ENCODE results near the gene NUP42. TPM values are rescaled to one million over a fixed set of nuclear protein-coding genes. Genes with fewer than 3 reads are reported as not detected.

The NUP42 gene
- total and polyA plus RNA-seq, 9 of the 15 experiments (the other 6 are each of a cell fraction or from before 2014, with no cell fraction given), result 41.8 to 86.4 (median 71.2) TPM

- TF ChIP-seq TCF7 (IDR thresholded peaks at IDR 0.05; ENCODE audit: borderline replicate concordance), result peak; percentile 47
- no peak for TF ChIP-seq CHD2 (IDR thresholded peaks at IDR 0.05; ENCODE audit: low read depth, low read length)
- TF ChIP-seq NR2F6 (CRISPR knock-in tag; IDR thresholded peaks at IDR 0.05), result no peak
- no peak for TF ChIP-seq GATA2 (CRISPR knock-in tag; IDR thresholded peaks at IDR 0.05)
- TF ChIP-seq ZFP36 (IDR thresholded peaks at IDR 0.05; ENCODE audit: low read depth, low read length, partially characterized antibody), result no peak
- peak in 1 of 2 experiments; percentile 84; a peak in 2 of 4 replicates for TF ChIP-seq CSDE1 (IDR thresholded peaks at IDR 0.05)
- TF ChIP-seq BDP1 (IDR thresholded peaks at IDR 0.05; ENCODE audit: insufficient read depth, insufficient read length), result no peak
- TF ChIP-seq TARDBP (IDR thresholded peaks at IDR 0.05), result peak; percentile 50; the same call in 1 of the 2 replicates
- TF ChIP-seq CBX2 (IDR thresholded peaks at IDR 0.05; ENCODE audit: insufficient read depth, low read length, poor library complexity, severe bottlenecking), result no peak
- no peak for TF ChIP-seq CBX5 (IDR thresholded peaks at IDR 0.05; ENCODE audit: borderline replicate concordance, low read depth)
- TF ChIP-seq NRF1 (conservative IDR thresholded peaks at IDR 0.05 in 1 of 2, IDR thresholded peaks at IDR 0.05 in 1 of 2), result peak; percentile 60 to 71
- TF ChIP-seq ZNF696 (CRISPR knock-in tag; conservative IDR thresholded peaks at IDR 0.05), result no peak
- TF ChIP-seq ZNF212 (CRISPR knock-in tag; IDR thresholded peaks at IDR 0.05), result no peak
- TF ChIP-seq ZNF165 (CRISPR knock-in tag; IDR thresholded peaks at IDR 0.05; ENCODE audit: borderline replicate concordance), result no peak
- no peak for TF ChIP-seq ZNF57 (CRISPR knock-in tag; IDR thresholded peaks at IDR 0.05)
- no peak for TF ChIP-seq RBM39 (optimal IDR thresholded peaks at IDR 0.05; ENCODE audit: low read depth, low read length)
- peak; percentile 52; the same call in 1 of the 2 replicates for TF ChIP-seq TOE1 (IDR thresholded peaks at IDR 0.05; ENCODE audit: borderline replicate concordance)
- TF ChIP-seq TOE1 (CRISPR knock-in tag; IDR thresholded peaks at IDR 0.05; ENCODE audit: borderline replicate concordance, low read depth), result no peak
- TF ChIP-seq ZNF184 (CRISPR knock-in tag; IDR thresholded peaks at IDR 0.05), result no peak
- TF ChIP-seq L3MBTL2 (IDR thresholded peaks at IDR 0.05), result peak; percentile 87
- peak; percentile 94 for TF ChIP-seq KHSRP (IDR thresholded peaks at IDR 0.05)
- peak; percentile 64 for TF ChIP-seq FOXP1 (CRISPR knock-in tag; IDR thresholded peaks at IDR 0.05)
- peak; percentile 84 for TF ChIP-seq GTF2B (IDR thresholded peaks at IDR 0.05; ENCODE audit: extremely low read depth, insufficient read length)
- no peak for TF ChIP-seq ELK3 (CRISPR knock-in tag; IDR thresholded peaks at IDR 0.05)
- no peak; the same call in 1 of the 2 replicates for TF ChIP-seq PREB (CRISPR knock-in tag; IDR thresholded peaks at IDR 0.05)
Measured at GRCh38 chr7:23181684-23182553, at the start of gene NUP42 (continued).
